ENCODE measurements around the gene GLA.

GLA gene

GRCh38 chrX:101407748-101408531 is at the start of gene GLA, which contains the start of gene HNRNPH2:
Gene GLA, minus strand, starts transcription at chrX:101407925. Its CDS starts 22 bp downstream, at chrX:101407903.
Gene HNRNPH2, plus strand, starts transcription at chrX:101408222. Its CDS starts 3,767 bp downstream, at chrX:101411989.
- DNase-seq (ENCODE audit: low read depth in 2 of 2): peak; percentile 71 to 76

GRCh38 chrX:101452056-101452455 is 44.3 kb upstream of the GLA start:
- no peak for DNase-seq (ENCODE audit: low read depth in 2 of 2)

DNA sequence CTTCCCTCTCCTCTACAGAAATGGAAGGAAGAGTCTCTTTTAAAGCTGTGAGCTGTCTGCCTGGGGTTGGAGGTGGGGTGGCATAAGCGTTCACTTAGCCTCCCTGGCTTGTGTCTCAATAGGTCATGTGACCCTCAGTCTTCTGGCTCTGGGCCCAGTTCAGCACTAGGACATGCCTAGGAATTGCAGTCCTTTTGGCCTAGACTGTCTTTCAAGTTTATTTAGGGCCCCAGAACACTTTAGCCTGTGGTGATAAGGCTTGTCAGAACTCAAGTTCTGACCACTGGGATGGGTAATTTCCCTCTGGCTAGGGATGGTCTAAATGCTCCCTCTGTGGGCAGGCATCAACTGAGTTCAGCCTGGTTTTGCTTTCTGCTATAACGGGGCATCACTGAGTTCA is 43.2 kb upstream of the GLA start:
- no peak for DNase-seq (ENCODE audit: low read depth in 2 of 2)

DNA sequence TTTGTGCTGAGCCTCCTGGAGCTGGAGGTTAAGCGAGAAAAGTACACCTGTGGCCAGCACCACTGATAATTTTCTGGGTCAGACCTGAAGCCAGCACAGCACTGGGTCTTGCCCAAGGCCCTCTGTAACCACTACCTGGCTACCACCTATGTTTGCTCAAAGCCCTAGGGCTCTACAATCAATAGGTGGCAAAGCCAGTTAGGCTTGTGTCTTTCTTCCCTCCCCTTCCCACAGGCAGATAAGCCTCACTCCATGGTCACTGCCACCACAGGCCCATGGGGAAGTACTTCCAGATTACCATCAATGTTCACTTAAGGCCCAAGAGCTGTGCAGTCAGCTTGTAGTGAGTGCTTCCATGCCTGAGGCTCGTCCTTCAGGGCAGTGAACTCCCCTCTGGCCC is 42.4 kb upstream of the GLA start:
- DNase-seq (ENCODE audit: low read depth in 2 of 2): no peak

- no peak for DNase-seq (ENCODE audit: low read depth in 2 of 2)
Measured at GRCh38 chrX:101449279-101449678, 41.6 kb upstream of the GLA start.

DNA sequence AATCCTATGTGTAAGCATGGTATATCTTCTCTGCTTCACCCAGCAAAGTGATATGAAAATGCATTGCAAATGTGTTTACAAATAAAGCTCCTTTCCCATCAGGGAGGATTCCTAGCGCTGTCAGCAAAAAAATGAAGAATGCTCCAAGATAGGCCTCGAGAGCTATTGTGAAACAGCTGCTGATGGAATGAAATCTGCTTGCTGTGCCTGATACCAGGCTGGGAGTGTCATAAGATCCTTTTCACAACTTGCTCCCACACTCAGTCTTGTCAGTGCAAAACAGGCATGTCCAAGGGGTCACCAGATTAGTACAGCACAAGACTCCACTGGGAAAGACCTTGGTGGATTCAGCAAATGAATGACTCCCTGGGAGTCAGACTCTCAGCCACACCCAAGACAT is 34.4 kb upstream of the GLA start:
- DNase-seq (ENCODE audit: low read depth in 2 of 2): no peak

DNA sequence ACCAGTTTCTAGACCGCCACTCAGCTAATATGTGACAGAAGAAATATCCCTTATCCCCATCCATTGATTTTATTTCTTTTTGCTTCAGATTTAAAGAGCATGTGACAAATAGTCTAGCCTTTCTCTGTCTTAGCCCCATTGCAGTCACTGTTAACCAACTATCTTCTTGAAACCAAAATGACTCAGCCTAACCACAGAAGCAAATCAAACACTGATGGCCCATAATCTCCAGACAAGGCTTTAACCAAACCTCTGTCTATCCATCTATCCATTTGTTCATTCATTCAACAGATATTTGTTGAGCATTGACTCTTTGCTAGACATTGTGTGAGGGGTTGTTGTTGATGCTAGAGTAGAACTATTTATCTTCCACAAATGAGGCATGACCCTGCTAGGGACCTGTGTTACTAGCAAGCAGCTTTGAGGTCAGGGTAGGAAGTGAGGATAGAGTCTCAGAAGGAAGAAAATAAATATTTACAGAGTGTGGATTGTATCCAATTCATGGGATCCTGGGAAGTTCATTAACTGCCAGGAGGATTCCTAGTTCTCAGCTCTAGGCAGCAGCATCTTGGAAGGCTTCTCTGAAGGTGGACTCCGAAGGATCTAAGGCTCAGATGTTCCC is 22.8 kb upstream of the GLA start:
- DNase-seq (ENCODE audit: low read depth in 2 of 2): no peak

DNA sequence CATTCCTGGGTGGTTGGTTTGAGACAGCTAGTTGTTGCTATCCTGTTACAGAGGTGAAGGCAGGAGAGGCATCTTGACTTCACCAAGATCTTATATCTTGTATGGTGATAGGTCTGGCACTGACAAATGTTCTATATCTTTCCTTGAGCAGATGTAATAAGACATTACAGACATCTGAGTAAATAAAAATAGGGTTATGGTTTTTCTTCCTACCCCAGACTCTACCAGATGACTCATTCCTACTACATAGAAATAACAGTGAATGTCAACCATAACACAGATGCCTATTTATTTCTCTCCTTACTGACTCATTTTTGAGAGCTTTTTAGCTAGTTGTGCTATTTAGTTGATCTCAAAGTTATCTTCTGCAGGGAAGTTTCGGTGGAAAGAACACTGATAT is 22.2 kb upstream of the GLA start:
- no peak for DNase-seq (ENCODE audit: low read depth in 2 of 2)

DNA sequence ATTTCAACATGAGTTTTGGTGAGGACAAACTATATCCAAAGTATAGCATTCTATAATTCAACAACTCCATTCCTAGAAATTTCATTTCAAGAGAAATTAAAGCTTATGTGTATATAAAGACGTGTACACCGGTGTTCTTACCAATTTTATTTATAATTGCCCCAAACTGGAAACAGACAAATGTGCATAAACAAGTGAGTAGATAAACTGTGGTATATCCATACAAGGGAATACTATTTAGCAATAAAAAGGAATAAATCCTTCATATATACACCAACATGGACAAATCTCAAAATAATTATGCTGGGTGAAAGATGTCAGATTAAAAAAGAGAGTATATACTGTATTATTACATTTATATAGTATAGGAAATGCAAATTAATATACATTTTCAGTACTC is 20.2 kb upstream of the GLA start:
- no peak for DNase-seq (ENCODE audit: low read depth in 2 of 2)

- no peak for DNase-seq (ENCODE audit: low read depth in 2 of 2)
Measured at GRCh38 chrX:101419489-101419888, 11.8 kb upstream of the GLA start.

DNA sequence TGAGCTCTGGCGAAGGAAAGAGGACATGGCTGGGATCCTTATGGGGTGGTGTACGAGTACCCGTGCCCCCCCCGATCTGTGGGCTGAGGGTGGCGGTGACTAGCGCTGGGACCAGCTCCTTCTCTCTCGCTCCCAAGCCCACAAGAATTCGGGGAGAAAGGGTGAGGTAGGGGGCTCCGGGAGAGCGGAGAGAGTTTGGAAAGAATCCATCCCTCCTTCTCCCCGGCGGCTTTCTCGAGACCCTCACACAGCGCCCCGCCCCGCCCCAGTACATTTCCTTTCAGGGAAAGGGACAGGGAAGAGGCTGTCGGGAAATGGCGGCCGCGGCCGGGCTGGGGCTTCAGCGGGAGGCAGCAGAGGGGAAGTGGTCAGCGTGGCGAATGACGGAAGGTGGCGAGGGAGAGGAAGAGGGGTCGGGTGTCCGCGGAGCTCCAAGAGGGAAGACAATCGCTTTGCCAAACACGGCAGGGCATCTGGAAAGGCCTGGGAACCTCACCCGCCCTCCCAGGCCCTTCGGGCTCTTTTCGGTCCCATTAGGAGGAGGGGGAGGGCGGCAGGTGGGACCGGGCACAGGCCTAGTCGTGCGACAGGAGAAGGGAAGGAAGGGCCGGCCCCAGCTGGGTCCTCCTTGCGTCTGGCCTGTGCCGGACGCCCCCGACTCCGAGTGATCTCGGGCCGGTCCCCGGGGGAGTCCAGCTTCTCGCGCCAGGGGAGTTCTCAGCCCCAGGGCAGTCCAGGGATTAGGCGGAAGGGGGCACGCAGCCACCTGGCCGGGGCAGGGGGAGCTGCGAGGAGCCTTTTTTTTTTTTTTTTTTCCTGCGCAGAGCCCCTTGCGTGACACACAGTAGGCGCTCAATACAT is 10.5 kb upstream of the GLA start:
- peak in 1 of 2 donors; percentile 23 for DNase-seq (ENCODE audit: low read depth in 2 of 2)

GRCh38 chrX:101417190-101417589 is 9.5 kb upstream of the GLA start:
- no peak for DNase-seq (ENCODE audit: low read depth in 2 of 2)

- no peak for DNase-seq (ENCODE audit: low read depth in 2 of 2)
Measured at GRCh38 chrX:101416691-101417090, 9.0 kb upstream of the GLA start.

GRCh38 chrX:101415180-101416145 is 7.7 kb upstream of the GLA start:
- no peak for DNase-seq (ENCODE audit: low read depth in 2 of 2)

- no peak for DNase-seq (ENCODE audit: low read depth in 2 of 2)
Measured at GRCh38 chrX:101411984-101412383, 4.3 kb upstream of the GLA start.

GRCh38 chrX:101410461-101410860 is 2.7 kb upstream of the GLA start:
- no peak for DNase-seq (ENCODE audit: low read depth in 2 of 2)

DNA sequence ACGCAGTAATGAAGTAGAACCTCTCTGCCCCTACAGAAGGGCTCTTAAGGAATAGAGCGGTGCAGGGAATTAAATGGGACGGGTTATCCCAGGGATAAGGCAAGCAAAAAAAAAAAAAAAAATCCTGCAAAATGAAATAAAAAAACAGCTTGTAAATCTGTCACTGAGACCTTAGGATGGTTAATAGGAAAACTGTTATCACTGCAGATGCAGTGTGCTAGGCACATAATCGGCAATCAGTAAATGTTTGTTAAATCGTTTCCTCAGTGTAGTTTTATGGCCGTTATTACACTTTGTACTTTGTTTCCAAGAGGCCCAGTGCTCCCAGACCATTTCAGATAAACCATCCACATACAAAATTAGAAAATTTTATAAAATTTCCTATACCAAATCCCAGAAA is 1.3 kb upstream of the GLA start:
- DNase-seq (ENCODE audit: low read depth in 2 of 2): no peak

DNA sequence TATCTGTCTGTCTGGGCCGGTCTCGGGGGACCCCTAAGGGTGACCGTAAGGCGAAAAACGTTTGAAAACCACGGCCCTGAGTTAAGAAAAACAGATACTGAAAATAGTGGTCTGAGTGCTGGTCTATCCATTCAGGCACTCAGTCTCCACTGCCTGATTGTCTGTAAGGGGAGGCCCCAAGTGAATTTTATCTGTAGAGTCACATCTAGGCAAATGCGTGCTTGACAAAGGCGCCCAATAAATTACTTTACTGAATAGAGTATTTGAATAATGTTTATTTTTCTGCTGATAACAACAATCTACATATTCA is 762 bp upstream of the GLA start:
- no peak for DNase-seq (ENCODE audit: low read depth in 2 of 2)

- no peak for DNase-seq (ENCODE audit: low read depth in 2 of 2)
Measured at GRCh38 chrX:101407167-101407747, 468 bp downstream of the GLA start.

GRCh38 chrX:101399825-101400224 is 7.9 kb downstream of the GLA start:
- DNase-seq (ENCODE audit: low read depth in 2 of 2): no peak

GRCh38 chrX:101398694-101399093 is 9.0 kb downstream of the GLA start:
- DNase-seq (ENCODE audit: low read depth in 2 of 2): no peak
